Omental fat pad (tissue), 4 donors: ENCODE results near the gene TMEM271. TPM values are rescaled to one million over a fixed set of nuclear protein-coding genes. Genes with fewer than 3 reads are reported as not detected.

Source experiments
- ATAC-seq: fragments of 150-250 bp; one replicate; pipeline ENCODE4 v1.9.1; 2016; ENCODE audit warnings: mild to moderate bottlenecking, moderate library complexity; ENCODE audit not compliant: low FRiP score
- DNase-seq: peaks from one replicate; pipeline ENCODE4 v3.0.0-alpha.2; 2019; ENCODE audit warnings: low spot score
- CTCF ChIP-seq, 3 donors: fragments of 450-650 bp; IDR thresholded peaks; one replicate each; pipeline ENCODE4 v1.5.1; 2016 to 2017; ENCODE audit warnings: antibody characterized with exemption in 3 of 3, mild to moderate bottlenecking in 3 of 3, moderate library complexity in 2 of 3
- total RNA-seq, 4 donors: library from RNA; depleted of rRNA; stranded (reverse); fragments of >200 nt; gene quantifications; one replicate each; pipeline ENCODE4 v1.1.0, GENCODE V29; 2016

Gene TMEM271
- total RNA-seq, 4 donors from 2014 or later: not detected

- TF ChIP-seq CTCF (IDR thresholded peaks at IDR 0.05): no peak
- ATAC-seq (no peak), DNase-seq (no peak)
Measured at GRCh38 chr4:571838-572572, 4.1 kb downstream of the TMEM271 start.

GRCh38 chr4:570754-571153 lies 5.3 kb downstream of the TMEM271 start:
- no peak for ATAC-seq

GRCh38 chr4:569958-570667 lies 6.0 kb downstream of the TMEM271 start:
- DNase-seq: no peak
- ATAC-seq: no peak
- TF ChIP-seq CTCF (IDR thresholded peaks at IDR 0.05): no peak

More at GRCh38 chr4:570754-571153, 5.3 kb downstream of the TMEM271 start:
- no peak for DNase-seq
- no peak for TF ChIP-seq CTCF (IDR thresholded peaks at IDR 0.05)

- ATAC-seq (no peak), DNase-seq (no peak)
- TF ChIP-seq CTCF (IDR thresholded peaks at IDR 0.05): no peak
Measured at GRCh38 chr4:568962-569361, 7.1 kb downstream of the TMEM271 start.

GRCh38 chr4:568351-568652 lies 7.8 kb downstream of the TMEM271 start:
- no peak for ATAC-seq
- DNase-seq: no peak
- TF ChIP-seq CTCF (IDR thresholded peaks at IDR 0.05): no peak

GRCh38 chr4:567457-568350 lies 8.4 kb downstream of the TMEM271 start:
- no peak for DNase-seq
- no peak for TF ChIP-seq CTCF (IDR thresholded peaks at IDR 0.05)
- no peak for ATAC-seq
